Measurements from ENCODE around the gene TMEM271. TPM values are rescaled to one million over a fixed set of nuclear protein-coding genes. Genes with fewer than 3 reads are reported as not detected.
A peak's percentile ranks its signal among the peaks of the same experiment; 100 is the strongest.

Gene TMEM271
- total RNA-seq, 1 experiment from 2014 or later: not detected

DNA sequence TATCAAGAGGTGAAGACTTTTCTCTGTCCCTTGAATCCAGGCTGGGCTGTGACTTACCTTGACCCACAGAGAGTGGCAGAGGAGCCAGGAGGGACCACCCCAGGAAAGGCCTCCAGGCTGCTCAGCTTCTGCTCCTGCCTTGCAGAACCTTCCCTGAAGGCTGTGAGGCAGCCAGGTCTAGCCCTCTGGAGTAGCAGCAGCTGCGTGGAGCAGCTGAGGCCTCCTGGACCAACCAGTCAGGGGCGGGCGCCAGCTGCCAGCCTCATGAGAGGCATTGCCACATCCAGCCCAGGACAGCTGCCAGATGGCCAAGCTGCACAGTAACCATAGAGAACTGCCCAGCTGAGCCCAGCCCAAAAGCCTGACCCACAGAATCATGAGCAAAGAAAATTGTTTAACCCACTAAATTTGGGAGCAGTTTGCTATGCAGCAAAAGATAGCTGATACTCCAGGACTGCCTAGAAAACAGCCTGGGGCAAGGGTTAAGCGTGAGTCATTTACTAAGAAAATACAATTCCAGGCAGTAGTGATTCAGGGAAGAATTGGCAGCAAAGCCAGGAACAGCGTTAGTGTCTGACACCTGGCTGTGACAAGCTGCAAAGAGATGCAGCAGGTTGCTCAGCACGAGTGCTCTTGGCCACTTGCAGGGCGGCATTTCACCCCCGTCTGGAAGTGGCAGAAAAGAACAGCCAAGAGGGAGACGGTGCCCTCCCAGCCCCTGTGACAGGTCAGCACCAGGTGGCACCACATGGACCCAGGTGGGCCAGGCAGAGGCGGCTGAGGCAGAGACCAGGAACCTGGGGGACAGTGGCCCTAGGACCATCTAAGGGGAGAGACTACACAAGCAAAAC, 34.5 kb upstream of the TMEM271 start:
- H3K9me3 Mint-ChIP-seq (ENCODE audit: unreplicated experiment): peaks cover 22% of the 10 kb centered on the region
- Histone ChIP-seq H3K36me3 (ENCODE audit: control insufficient read depth, insufficient read depth, low read length) (no peaks in the 10 kb centered on the region), H3K27me3 (replicated peaks; ENCODE audit: control insufficient read depth, insufficient read depth, low read length) (no peaks in the 10 kb centered on the region), H3K4me3 (ENCODE audit: low read depth, low read length) (no peak overlapping the region), H3K9me3 (no peaks in the 10 kb centered on the region), H3K4me1 (0 out of 2 replicates have a peak, but pooled peaks cover 6% of the 10 kb centered on the region)
- ChIA-PET CTCF (no interaction called here), POLR2A (no interaction called here)
- TF ChIP-seq, protein P1, sequence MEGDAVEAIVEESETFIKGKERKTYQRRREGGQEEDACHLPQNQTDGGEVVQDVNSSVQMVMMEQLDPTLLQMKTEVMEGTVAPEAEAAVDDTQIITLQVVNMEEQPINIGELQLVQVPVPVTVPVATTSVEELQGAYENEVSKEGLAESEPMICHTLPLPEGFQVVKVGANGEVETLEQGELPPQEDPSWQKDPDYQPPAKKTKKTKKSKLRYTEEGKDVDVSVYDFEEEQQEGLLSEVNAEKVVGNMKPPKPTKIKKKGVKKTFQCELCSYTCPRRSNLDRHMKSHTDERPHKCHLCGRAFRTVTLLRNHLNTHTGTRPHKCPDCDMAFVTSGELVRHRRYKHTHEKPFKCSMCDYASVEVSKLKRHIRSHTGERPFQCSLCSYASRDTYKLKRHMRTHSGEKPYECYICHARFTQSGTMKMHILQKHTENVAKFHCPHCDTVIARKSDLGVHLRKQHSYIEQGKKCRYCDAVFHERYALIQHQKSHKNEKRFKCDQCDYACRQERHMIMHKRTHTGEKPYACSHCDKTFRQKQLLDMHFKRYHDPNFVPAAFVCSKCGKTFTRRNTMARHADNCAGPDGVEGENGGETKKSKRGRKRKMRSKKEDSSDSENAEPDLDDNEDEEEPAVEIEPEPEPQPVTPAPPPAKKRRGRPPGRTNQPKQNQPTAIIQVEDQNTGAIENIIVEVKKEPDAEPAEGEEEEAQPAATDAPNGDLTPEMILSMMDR (IDR thresholded peaks at IDR 0.05; ENCODE audit: insufficient read depth in 1 of 2, low read depth in 1 of 2, low read length in 1 of 2, severe bottlenecking in 1 of 2, unreplicated experiment in 1 of 2): no peak
- H3K4me3 Mint-ChIP-seq (ENCODE audit: unreplicated experiment): no peak overlapping the region
- intact Hi-C loops (cut with micrococcal nuclease; ENCODE audit: unreplicated experiment): no loop called here
- H3K4me1 Mint-ChIP-seq (ENCODE audit: low read depth, unreplicated experiment): peaks cover 6% of the 10 kb centered on the region
- BruUV-seq (replicated peaks): no TSS peak
- H3K27ac Mint-ChIP-seq (ENCODE audit: unreplicated experiment): no peak overlapping the region
- H3K27me3 Mint-ChIP-seq (ENCODE audit: insufficient read depth, unreplicated experiment): peaks cover 19% of the 10 kb centered on the region
- no peaks in the 10 kb centered on the region for H3K36me3 Mint-ChIP-seq (ENCODE audit: insufficient read depth, unreplicated experiment)
- DNase-seq: peak in 1 of 2 experiments; percentile 27

DNA sequence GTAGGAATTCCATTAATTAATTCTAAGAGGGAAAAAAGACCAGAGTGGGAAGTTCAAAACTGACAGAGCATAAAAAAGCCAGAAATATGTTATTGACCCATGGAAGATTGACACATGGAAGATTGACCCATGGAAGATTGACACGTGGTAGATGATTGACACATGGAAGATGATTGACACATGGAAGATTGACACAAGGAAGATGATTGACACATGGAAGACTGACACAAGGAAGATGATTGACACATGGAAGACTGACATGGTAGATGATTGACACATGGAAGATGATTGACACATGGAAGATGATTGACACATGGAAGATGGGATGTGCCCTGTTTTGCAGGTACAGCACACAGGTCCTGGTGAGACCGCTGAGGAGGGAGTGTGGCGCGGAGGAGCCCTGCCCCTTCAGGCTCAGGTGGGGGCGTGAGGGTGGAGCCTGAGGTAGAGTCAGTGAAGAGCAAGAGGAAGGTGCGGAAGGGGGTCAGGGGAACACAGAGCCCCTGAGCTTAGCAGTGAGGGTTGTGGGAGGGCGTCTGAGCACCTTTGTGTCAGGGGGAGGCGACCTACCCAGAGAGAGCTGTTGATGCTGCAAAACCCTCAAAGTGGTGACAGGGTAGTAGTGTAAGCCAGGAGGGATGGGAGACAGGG, 33.4 kb upstream of the TMEM271 start:
- H3K9me3 Mint-ChIP-seq (ENCODE audit: unreplicated experiment): peaks cover 11% of the 10 kb centered on the region
- no peaks in the 10 kb centered on the region for H3K36me3 ChIP-seq (ENCODE audit: control insufficient read depth, insufficient read depth, low read length)
- TF ChIP-seq, protein P1 (IDR thresholded peaks at IDR 0.05; ENCODE audit: insufficient read depth in 1 of 2, low read depth in 1 of 2, low read length in 1 of 2, severe bottlenecking in 1 of 2, unreplicated experiment in 1 of 2): no peak
- H3K36me3 Mint-ChIP-seq (ENCODE audit: insufficient read depth, unreplicated experiment): no peaks in the 10 kb centered on the region
- H3K4me3 ChIP-seq (ENCODE audit: low read depth, low read length): no peak overlapping the region
- no TSS peak for BruUV-seq (replicated peaks)
- 0 out of 2 replicates have a peak, but pooled peaks cover 6% of the 10 kb centered on the region for H3K4me1 ChIP-seq
- no peaks in the 10 kb centered on the region for H3K27me3 ChIP-seq (replicated peaks; ENCODE audit: control insufficient read depth, insufficient read depth, low read length)
- H3K27me3 Mint-ChIP-seq (ENCODE audit: insufficient read depth, unreplicated experiment): peaks cover 9% of the 10 kb centered on the region
- ChIA-PET CTCF (no interaction called here), POLR2A (no interaction called here)
- intact Hi-C loops (cut with micrococcal nuclease; ENCODE audit: unreplicated experiment): no loop called here
- peaks cover 6% of the 10 kb centered on the region for H3K4me1 Mint-ChIP-seq (ENCODE audit: low read depth, unreplicated experiment)
- no peak for DNase-seq
- no peak overlapping the region for H3K4me3 Mint-ChIP-seq (ENCODE audit: unreplicated experiment)
- no peaks in the 10 kb centered on the region for H3K9me3 ChIP-seq
- H3K27ac Mint-ChIP-seq (ENCODE audit: unreplicated experiment): no peak overlapping the region

DNA sequence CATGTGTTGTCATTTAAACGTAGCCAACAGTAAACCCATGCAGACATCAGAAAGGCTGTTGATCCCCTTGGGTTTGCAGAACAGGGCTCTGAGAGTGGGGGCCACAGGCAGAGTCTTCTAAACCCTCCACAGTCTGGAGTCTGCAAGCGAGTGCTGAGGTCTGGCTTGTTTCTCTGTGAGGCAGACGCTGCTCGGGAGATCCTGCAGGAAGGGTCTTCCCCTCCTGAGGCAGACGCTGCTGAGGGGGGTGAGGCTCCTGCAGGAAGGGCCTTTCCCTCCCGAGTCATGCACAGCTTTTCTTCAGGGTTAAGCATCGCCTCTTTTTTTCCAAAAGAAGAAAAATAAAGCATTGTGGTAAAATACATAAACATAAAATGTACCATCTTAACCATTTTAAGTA, 32.1 kb upstream of the TMEM271 start:
- ChIA-PET CTCF (no interaction called here), POLR2A (no interaction called here)
- TF ChIP-seq, protein P1 (IDR thresholded peaks at IDR 0.05; ENCODE audit: insufficient read depth in 1 of 2, low read depth in 1 of 2, low read length in 1 of 2, severe bottlenecking in 1 of 2, unreplicated experiment in 1 of 2): no peak
- no peak overlapping the region for H3K4me3 Mint-ChIP-seq (ENCODE audit: unreplicated experiment)
- BruUV-seq (replicated peaks): no TSS peak
- DNase-seq: no peak
- H3K9me3 ChIP-seq: no peaks in the 10 kb centered on the region
- H3K36me3 ChIP-seq (ENCODE audit: control insufficient read depth, insufficient read depth, low read length): no peaks in the 10 kb centered on the region
- peaks cover 6% of the 10 kb centered on the region for H3K4me1 Mint-ChIP-seq (ENCODE audit: low read depth, unreplicated experiment)
- peaks cover 19% of the 10 kb centered on the region for H3K9me3 Mint-ChIP-seq (ENCODE audit: unreplicated experiment)
- peaks cover 5% of the 10 kb centered on the region for H3K27me3 Mint-ChIP-seq (ENCODE audit: insufficient read depth, unreplicated experiment)
- H3K4me1 ChIP-seq: 0 out of 2 replicates have a peak, but pooled peaks cover 6% of the 10 kb centered on the region
- intact Hi-C loops (cut with micrococcal nuclease; ENCODE audit: unreplicated experiment): no loop called here
- H3K4me3 ChIP-seq (ENCODE audit: low read depth, low read length): no peak overlapping the region
- no peaks in the 10 kb centered on the region for H3K27me3 ChIP-seq (replicated peaks; ENCODE audit: control insufficient read depth, insufficient read depth, low read length)
- no peak overlapping the region for H3K27ac Mint-ChIP-seq (ENCODE audit: unreplicated experiment)
- no peaks in the 10 kb centered on the region for H3K36me3 Mint-ChIP-seq (ENCODE audit: insufficient read depth, unreplicated experiment)
